Left lobe of liver (tissue), 2 donors: ENCODE measurements around the gene PLEKHA1. TPM values are rescaled to one million over a fixed set of nuclear protein-coding genes. Genes with fewer than 3 reads are reported as not detected.

Experiments used
- ATAC-seq: fragments of 200-7000 bp; cut with Tn5 transposase; one replicate; pipeline ENCODE4 v1.9.1; 2020; ENCODE audit warnings: mild to moderate bottlenecking, moderate library complexity
- DNase-seq: peaks from one replicate; pipeline ENCODE4 v3.0.0-alpha.2; 2020; ENCODE audit warnings: low spot score
- total RNA-seq: library from RNA; stranded (reverse); gene quantifications from one replicate; pipeline ENCODE4 v1.2.1, GENCODE V29; 2021
- donor health status: DM: no; HTN: no; CAD: no; lungs with moderate emphysema.
- donor health status: DM: no; HTN: yes; CAD: no.

PLEKHA1 gene
- total RNA-seq, 1 donor from 2014 or later: 21.1 TPM

GRCh38 chr10:122346326-122346950 lies 28.1 kb upstream of the PLEKHA1 start:
- DNase-seq (no peak), ATAC-seq (no peak)

- ATAC-seq (no peak), DNase-seq (no peak)
Observed at GRCh38 chr10:122347170-122347841, 27.2 kb upstream of the PLEKHA1 start.

GRCh38 chr10:122348512-122348911 lies 26.0 kb upstream of the PLEKHA1 start:
- ATAC-seq (no peak), DNase-seq (no peak)

GRCh38 chr10:122348935-122349361 lies 25.6 kb upstream of the PLEKHA1 start:
- DNase-seq: no peak
- ATAC-seq: peak; percentile 65

- no peak for DNase-seq
- no peak for ATAC-seq
Observed at GRCh38 chr10:122349758-122350369, 24.6 kb upstream of the PLEKHA1 start.

GRCh38 chr10:122350893-122351292 lies 23.6 kb upstream of the PLEKHA1 start:
- DNase-seq: no peak
- peak; percentile 73 for ATAC-seq

GRCh38 chr10:122352817-122353525 lies 21.5 kb upstream of the PLEKHA1 start:
- no peak for ATAC-seq
- DNase-seq: no peak

- ATAC-seq (no peak), DNase-seq (no peak)
Observed at GRCh38 chr10:122354383-122354782, 20.1 kb upstream of the PLEKHA1 start.

GRCh38 chr10:122357685-122358084 lies 16.8 kb upstream of the PLEKHA1 start:
- no peak for ATAC-seq
- DNase-seq: peak; percentile 18

GRCh38 chr10:122359621-122360020 lies 14.9 kb upstream of the PLEKHA1 start:
- no peak for ATAC-seq
- DNase-seq: no peak

GRCh38 chr10:122361046-122361445 lies 13.5 kb upstream of the PLEKHA1 start:
- ATAC-seq: no peak
- DNase-seq: no peak

GRCh38 chr10:122362031-122362592 lies 12.4 kb upstream of the PLEKHA1 start:
- DNase-seq: peak; percentile 26
- no peak for ATAC-seq

- no peak for DNase-seq
- no peak for ATAC-seq
Observed at GRCh38 chr10:122362621-122363020, 11.9 kb upstream of the PLEKHA1 start.

- DNase-seq (no peak), ATAC-seq (no peak)
Observed at GRCh38 chr10:122363311-122363710, 11.2 kb upstream of the PLEKHA1 start.

GRCh38 chr10:122363722-122364463 lies 10.6 kb upstream of the PLEKHA1 start:
- ATAC-seq (no peak), DNase-seq (peak; percentile 21)

- DNase-seq (peak; percentile 32), ATAC-seq (no peak)
Observed at GRCh38 chr10:122368502-122369254, 5.8 kb upstream of the PLEKHA1 start.

- DNase-seq: no peak
- no peak for ATAC-seq
Observed at GRCh38 chr10:122373108-122373507, 1.4 kb upstream of the PLEKHA1 start.

- DNase-seq (no peak), ATAC-seq (peak; percentile 10)
Observed at GRCh38 chr10:122373721-122374120, 787 bp upstream of the PLEKHA1 start.

- ATAC-seq (peak; percentile 54), DNase-seq (peak; percentile 74)
Observed at GRCh38 chr10:122374859-122375678, 561 bp downstream of the PLEKHA1 start.
